Spleen (tissue), 11 donors: ENCODE results near the gene EVI5. TPM values are rescaled to one million over a fixed set of nuclear protein-coding genes. Genes with fewer than 3 reads are reported as not detected.

Experiments used
- DNase-seq: peaks from one replicate; pipeline ENCODE4 v3.0.0-alpha.2; 2020
- H3K27ac ChIP-seq, 8 donors: fragments of 200-600 bp; sonication (generic) in 7 of 8; 1 replicate in 4 of 8; 2 replicates in 4 of 8; pipeline versions ENCODE4 v1.5.0 to v1.8.0; 2016 to 2021; ENCODE audit warnings: inconsistent platforms in 4 of 8, mild to moderate bottlenecking in 4 of 8, moderate library complexity in 1 of 8
- H3K27me3 ChIP-seq, 7 donors: fragments of 200-600 bp; sonication (generic) in 6 of 7; replicated peaks in 1 of 7; 1 replicate in 4 of 7; 2 replicates in 3 of 7; pipeline versions ENCODE4 v1.5.0 to v1.8.0; 2016 to 2021; ENCODE audit warnings: inconsistent platforms in 3 of 7, mild to moderate bottlenecking in 1 of 7
- H3K36me3 ChIP-seq, 6 donors: fragments of 200-600 bp; sonication (generic) in 5 of 6; 1 replicate in 4 of 6; 2 replicates in 2 of 6; pipeline versions ENCODE4 v1.5.0 to v1.8.0; 2016 to 2021; ENCODE audit warnings: inconsistent platforms in 2 of 6
- H3K4me1 ChIP-seq, 6 donors: fragments of 200-600 bp; sonication (generic) in 5 of 6; 1 replicate in 3 of 6; 2 replicates in 3 of 6; pipeline versions ENCODE4 v1.5.0 to v1.8.0; 2016 to 2021; ENCODE audit warnings: inconsistent platforms in 3 of 6
- H3K4me3 ChIP-seq, 8 donors: fragments of 200-600 bp; sonication (generic) in 7 of 8; 1 replicate in 4 of 8; 2 replicates in 4 of 8; pipeline versions ENCODE4 v1.5.0 to v1.8.0; 2016 to 2021; ENCODE audit warnings: inconsistent platforms in 4 of 8, mild to moderate bottlenecking in 4 of 8, moderate library complexity in 2 of 8
- H3K9me3 ChIP-seq, 8 donors: fragments of 200-600 bp; sonication (generic) in 7 of 8; 1 replicate in 4 of 8; 2 replicates in 4 of 8; pipeline versions ENCODE4 v1.5.0 to v1.8.0; 2016 to 2021; ENCODE audit warnings: inconsistent platforms in 4 of 8
- POLR2A ChIP-seq, 3 donors: fragments of 450-650 bp; IDR thresholded peaks; one replicate each; pipeline ENCODE4 v1.5.1; 2017; ENCODE audit warnings: antibody characterized with exemption in 3 of 3, mild to moderate bottlenecking in 1 of 3
- POLR2AphosphoS5 ChIP-seq, 3 donors: sonication (generic); formaldehyde crosslinking; IDR thresholded peaks; one replicate each; pipeline ENCODE4 v1.5.1; 2017; ENCODE audit warnings: antibody characterized with exemption in 3 of 3
- WGBS, 5 donors: extraction: QIAGEN DNeasy Blood & Tissue Kit in 3 of 5; methylation state at CpG; one replicate each; pipeline versions ENCODE4 v1.1.5 to v1.1.7; 2013 to 2018; 5-methylcytosine and 5-hydroxymethylcytosine counted together
- intact Hi-C: fragments of 100-400 bp; cut with DNase I; formaldehyde crosslinking; loops from one replicate; pipeline ENCODE4 v1.15.0; 2023; ENCODE audit warnings: low total_unique reads
- polyA plus RNA-seq, 3 donors: library from polyadenylated mRNA; stranded (reverse); fragments of 200-250 nt; gene quantifications; one replicate each; pipeline ENCODE4 v1.2.1, GENCODE V29; 2013
- total RNA-seq, 7 donors: library from RNA; depleted of rRNA in 3 of 7; stranded (reverse); fragments of >200 nt in 3 of 7; fragmentation: NEBNext Ultra II Directional in 4 of 7; extraction: Animal tissue kit (Norgen Biotek cat#: 25700) in 4 of 7; gene quantifications; one replicate each; pipeline versions ENCODE4 v1.1.0 to v1.2.1, GENCODE V29; 2016 to 2021
- TF ChIP-seq, protein P1 (sequence below), 11 experiments: fragments of 200-600 bp in 7 of 11; fragments of 450-650 bp in 4 of 11; sonication (generic) in 4 of 11; IDR thresholded peaks in 8 of 11; conservative IDR thresholded peaks in 3 of 11; 1 replicate in 7 of 11; 2 replicates in 4 of 11; pipeline versions ENCODE4 v1.4.0 to v1.8.0; 2016 to 2021; ENCODE audit warnings: antibody characterized with exemption in 11 of 11, inconsistent platforms in 4 of 11, mild to moderate bottlenecking in 1 of 11
- donor health status: healthy with polysubstance abuse.
- donor health status: DM: no; HTN: no; CAD: no; lungs with moderate emphysema.
- donor health status: DM: no; HTN: no; CAD: no.
- donor health status: Bipolar disorder and iron deficiency.
- donor health status: healthy.
- donor health status: DM: no; HTN: no; CAD: no.
- donor health status: DM: yes; HTN: yes; CAD: no.

Gene EVI5
- total and polyA plus RNA-seq, 10 donors = 1.7 to 38.3 (median 27.0) TPM

DNA sequence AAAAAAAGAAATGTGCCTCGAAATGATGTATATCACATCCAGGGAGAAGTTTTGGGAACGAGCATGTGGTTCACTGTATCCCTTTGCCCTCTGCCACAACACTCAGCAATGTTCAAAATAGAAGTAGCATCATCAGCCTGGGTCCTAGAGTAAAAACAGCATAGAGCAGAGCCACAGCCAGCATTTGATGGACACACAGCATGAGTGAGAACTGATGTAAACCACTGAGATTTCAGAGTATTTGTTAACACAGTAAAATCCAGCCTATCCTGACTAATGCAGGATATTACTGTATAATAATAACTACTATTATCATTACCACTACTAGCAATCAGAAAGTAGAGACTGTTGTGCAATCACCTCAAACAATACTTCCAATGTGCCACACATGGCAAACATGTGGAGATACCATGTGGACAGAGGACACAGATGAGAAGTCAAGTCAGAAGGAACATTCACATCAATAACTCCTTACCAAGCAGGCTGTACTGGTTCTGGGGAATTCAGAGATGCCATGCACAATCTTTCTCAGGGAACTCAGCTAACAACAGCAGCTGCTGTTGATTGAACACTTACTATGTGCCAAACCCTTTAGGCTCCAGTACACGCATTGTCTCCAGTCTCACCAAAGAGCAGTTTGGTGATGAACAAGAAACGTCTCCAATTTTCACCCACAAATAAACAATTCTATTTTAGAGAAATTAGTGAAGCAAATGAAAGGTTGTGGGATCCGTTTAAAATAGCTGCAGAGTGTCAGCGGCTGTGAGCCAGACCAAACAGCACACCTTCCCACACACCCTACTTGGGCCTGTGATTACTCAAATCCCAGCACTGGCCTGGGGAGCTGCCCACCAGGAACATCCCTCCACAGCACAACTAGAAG lies 281.6 kb downstream of the EVI5 start:
- no peak for DNase-seq
- H3K36me3 ChIP-seq = no peaks in the 10 kb centered on the region
- H3K9me3 ChIP-seq = no peaks in the 10 kb centered on the region
- H3K27me3 ChIP-seq = no peaks in the 10 kb centered on the region
- no peak overlapping the region for H3K27ac ChIP-seq
- 75 to 84% (median 82%) methylated on average over 6 of the region's 6 CpGs for WGBS, 5 donors
- H3K4me3 ChIP-seq = no peak overlapping the region
- H3K4me1 ChIP-seq = peaks cover 0 to 8% (median 0%) of the 10 kb centered on the region in 6 donors
- intact Hi-C loops = no loop called here
- TF ChIP-seq POLR2AphosphoS5 (IDR thresholded peaks at IDR 0.05) = no peak
- TF ChIP-seq POLR2A (IDR thresholded peaks at IDR 0.05) = no peak
- TF ChIP-seq, protein P1, sequence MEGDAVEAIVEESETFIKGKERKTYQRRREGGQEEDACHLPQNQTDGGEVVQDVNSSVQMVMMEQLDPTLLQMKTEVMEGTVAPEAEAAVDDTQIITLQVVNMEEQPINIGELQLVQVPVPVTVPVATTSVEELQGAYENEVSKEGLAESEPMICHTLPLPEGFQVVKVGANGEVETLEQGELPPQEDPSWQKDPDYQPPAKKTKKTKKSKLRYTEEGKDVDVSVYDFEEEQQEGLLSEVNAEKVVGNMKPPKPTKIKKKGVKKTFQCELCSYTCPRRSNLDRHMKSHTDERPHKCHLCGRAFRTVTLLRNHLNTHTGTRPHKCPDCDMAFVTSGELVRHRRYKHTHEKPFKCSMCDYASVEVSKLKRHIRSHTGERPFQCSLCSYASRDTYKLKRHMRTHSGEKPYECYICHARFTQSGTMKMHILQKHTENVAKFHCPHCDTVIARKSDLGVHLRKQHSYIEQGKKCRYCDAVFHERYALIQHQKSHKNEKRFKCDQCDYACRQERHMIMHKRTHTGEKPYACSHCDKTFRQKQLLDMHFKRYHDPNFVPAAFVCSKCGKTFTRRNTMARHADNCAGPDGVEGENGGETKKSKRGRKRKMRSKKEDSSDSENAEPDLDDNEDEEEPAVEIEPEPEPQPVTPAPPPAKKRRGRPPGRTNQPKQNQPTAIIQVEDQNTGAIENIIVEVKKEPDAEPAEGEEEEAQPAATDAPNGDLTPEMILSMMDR (IDR thresholded peaks at IDR 0.05 in 8 of 11, conservative IDR thresholded peaks at IDR 0.05 in 3 of 11) = no peak

DNA sequence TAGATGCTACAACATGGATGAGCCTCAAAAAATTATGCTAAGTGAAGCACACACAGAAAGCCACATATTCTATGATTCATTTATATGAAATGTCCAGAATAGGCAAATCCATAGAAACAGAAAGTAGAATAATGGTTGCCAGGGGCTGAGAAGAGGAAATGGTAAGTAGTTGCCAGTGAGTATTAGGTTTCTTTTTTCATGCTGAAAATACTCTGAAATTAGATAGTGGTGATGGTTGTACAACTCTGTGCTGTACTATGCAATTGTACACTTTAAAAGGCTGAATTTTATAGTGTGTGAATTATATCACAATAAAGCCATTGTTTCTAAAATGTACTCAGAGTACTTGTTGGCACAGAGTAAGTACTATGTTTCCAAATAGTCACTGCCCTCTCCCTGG lies 282.7 kb downstream of the EVI5 start:
- Histone ChIP-seq H3K9me3 (no peaks in the 10 kb centered on the region), H3K4me1 (peaks cover 0 to 8% (median 0%) of the 10 kb centered on the region in 6 donors), H3K27ac (no peak overlapping the region), H3K27me3 (no peaks in the 10 kb centered on the region), H3K36me3 (no peaks in the 10 kb centered on the region), H3K4me3 (no peak overlapping the region)
- DNase-seq = no peak
- intact Hi-C loops = no loop called here
- TF ChIP-seq POLR2AphosphoS5 (IDR thresholded peaks at IDR 0.05) = no peak
- TF ChIP-seq, protein P1 (IDR thresholded peaks at IDR 0.05 in 8 of 11, conservative IDR thresholded peaks at IDR 0.05 in 3 of 11) = no peak
- no peak for TF ChIP-seq POLR2A (IDR thresholded peaks at IDR 0.05)

DNA sequence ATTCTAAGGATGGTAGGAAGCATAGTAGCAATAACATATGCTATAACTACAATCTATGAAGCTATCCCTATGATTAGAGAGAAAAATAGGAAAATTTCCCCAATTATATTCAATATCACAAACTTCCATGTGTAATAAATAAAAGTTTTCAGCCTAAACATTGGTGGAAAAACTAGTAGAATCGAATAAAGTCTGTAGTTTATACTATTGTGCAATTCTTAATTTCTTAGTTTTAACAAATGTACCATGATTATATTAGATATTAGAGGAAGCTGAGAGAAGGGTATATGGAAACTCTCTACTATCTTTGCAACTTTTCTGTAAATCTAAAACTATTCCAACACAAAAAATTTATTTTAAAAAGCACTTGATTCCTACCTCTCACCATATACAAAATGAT lies 284.4 kb downstream of the EVI5 start:
- no peak for DNase-seq
- no peak overlapping the region for H3K4me3 ChIP-seq
- intact Hi-C loops = no loop called here
- TF ChIP-seq POLR2AphosphoS5 (IDR thresholded peaks at IDR 0.05) (no peak), POLR2A (IDR thresholded peaks at IDR 0.05) (no peak)
- TF ChIP-seq, protein P1 (IDR thresholded peaks at IDR 0.05 in 8 of 11, conservative IDR thresholded peaks at IDR 0.05 in 3 of 11) = no peak
- H3K9me3 ChIP-seq = no peaks in the 10 kb centered on the region
- H3K27me3 ChIP-seq = no peaks in the 10 kb centered on the region
- no peak overlapping the region for H3K27ac ChIP-seq
- WGBS, 5 donors = 80 to 91% (median 82%) methylated on average over 1 of the region's 1 CpG
- H3K4me1 ChIP-seq = peaks cover 0 to 10% (median 0%) of the 10 kb centered on the region in 6 donors
- H3K36me3 ChIP-seq = no peaks in the 10 kb centered on the region

DNA sequence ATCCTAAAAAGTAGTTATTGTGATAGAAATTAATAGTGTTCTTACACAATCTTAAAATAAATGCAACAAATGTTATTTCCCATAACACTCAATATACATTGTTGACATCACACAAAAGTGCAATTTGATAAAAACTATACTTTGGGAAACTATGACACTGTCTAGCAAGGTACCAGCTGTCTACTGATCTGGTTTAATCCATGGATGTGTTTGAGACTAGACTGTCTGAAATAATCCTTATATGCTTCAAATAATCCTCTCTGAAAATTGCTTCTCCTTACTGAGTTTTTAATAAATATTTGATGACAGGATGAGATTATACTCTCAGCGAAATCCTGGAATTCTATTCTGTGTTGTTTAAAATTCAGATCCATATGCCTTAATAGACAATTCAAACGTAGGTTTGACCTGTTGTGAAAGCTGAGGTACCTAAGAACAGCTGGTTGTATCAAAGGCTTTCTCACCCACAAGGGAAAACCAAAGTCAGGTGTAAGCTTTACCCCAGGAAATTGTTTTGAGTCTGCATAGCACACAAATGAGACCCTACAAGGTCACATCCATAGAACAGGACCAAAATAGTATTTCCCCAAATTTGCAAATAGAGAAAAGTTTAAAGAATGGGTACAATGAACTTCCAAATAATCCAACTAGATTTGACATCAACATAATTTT lies 289.4 kb downstream of the EVI5 start:
- Histone ChIP-seq H3K27me3 (no peaks in the 10 kb centered on the region), H3K4me3 (no peak overlapping the region), H3K27ac (no peak overlapping the region), H3K4me1 (peaks cover 0 to 10% (median 0%) of the 10 kb centered on the region in 6 donors), H3K9me3 (no peaks in the 10 kb centered on the region), H3K36me3 (no peaks in the 10 kb centered on the region)
- TF ChIP-seq POLR2A (IDR thresholded peaks at IDR 0.05) (no peak), POLR2AphosphoS5 (IDR thresholded peaks at IDR 0.05) (no peak)
- TF ChIP-seq, protein P1 (IDR thresholded peaks at IDR 0.05 in 8 of 11, conservative IDR thresholded peaks at IDR 0.05 in 3 of 11) = no peak
- 54 to 70% (median 60%) methylated on average over 2 of the region's 2 CpGs for WGBS, 5 donors
- intact Hi-C loops = no loop called here
- no peak for DNase-seq
